Sigmoid colon (tissue), 7 donors: Measurements from ENCODE around the gene PTPN14. TPM values are rescaled to one million over a fixed set of nuclear protein-coding genes. Genes with fewer than 3 reads are reported as not detected.

ENCODE experiments used
- DNase-seq: peaks from one replicate; pipeline ENCODE4 v3.0.0-alpha.2; 2019
- H3K27ac ChIP-seq, 4 donors: fragments of 200-600 bp; sonication (generic); one replicate each; pipeline ENCODE4 v1.5.1; 2016 to 2019; ENCODE audit warnings: mild to moderate bottlenecking in 1 of 4
- H3K27me3 ChIP-seq, 3 donors: fragments of 200-600 bp; sonication (generic); one replicate each; pipeline ENCODE4 v1.5.1; 2019; ENCODE audit warnings: mild to moderate bottlenecking in 1 of 3
- H3K36me3 ChIP-seq, 4 donors: fragments of 200-600 bp; sonication (generic); one replicate each; pipeline ENCODE4 v1.5.1; 2016 to 2019
- H3K4me1 ChIP-seq, 4 donors: fragments of 200-600 bp; sonication (generic); one replicate each; pipeline ENCODE4 v1.5.1; 2017 to 2019
- H3K4me3 ChIP-seq, 4 donors: fragments of 200-600 bp; sonication (generic); one replicate each; pipeline ENCODE4 v1.5.1; 2017 to 2019; ENCODE audit warnings: mild to moderate bottlenecking in 2 of 4, moderate library complexity in 1 of 4
- H3K9me3 ChIP-seq, 4 donors: fragments of 200-600 bp in 3 of 4; sonication (generic) in 3 of 4; one replicate each; pipeline versions ENCODE4 v1.5.1 to v1.6.1; 2013 to 2019
- CTCF ChIP-seq, 4 experiments: fragments of 450-650 bp in 3 of 4; fragments of 200-600 bp in 1 of 4; IDR thresholded peaks; one replicate each; pipeline ENCODE4 v1.5.1; 2016 to 2019; ENCODE audit warnings: antibody characterized with exemption in 4 of 4, mild to moderate bottlenecking in 3 of 4, moderate library complexity in 2 of 4
- EP300 ChIP-seq, 4 donors: sonication (generic); formaldehyde crosslinking; IDR thresholded peaks; one replicate each; pipeline ENCODE4 v1.6.1; 2017; ENCODE audit warnings: antibody characterized with exemption in 4 of 4
- POLR2A ChIP-seq, 2 donors: fragments of 450-650 bp; IDR thresholded peaks; one replicate each; pipeline ENCODE4 v1.6.1; 2016; ENCODE audit warnings: antibody characterized with exemption in 2 of 2, mild to moderate bottlenecking in 2 of 2, moderate library complexity in 2 of 2
- POLR2AphosphoS5 ChIP-seq, 4 donors: sonication (generic); formaldehyde crosslinking; IDR thresholded peaks; one replicate each; pipeline ENCODE4 v1.6.1; 2017; ENCODE audit warnings: antibody characterized with exemption in 4 of 4
- WGBS, 2 donors: extraction: QIAGEN DNeasy Blood & Tissue Kit; methylation state at CpG; one replicate each; pipeline ENCODE4 v1.1.7; 2013; 5-methylcytosine and 5-hydroxymethylcytosine counted together
- intact Hi-C: fragments of 100-400 bp; cut with DNase I; formaldehyde crosslinking; loops from one replicate; pipeline ENCODE4 v1.15.1; 2023
- polyA plus RNA-seq, 3 donors: library from polyadenylated mRNA; stranded (reverse); fragments of 200-250 nt; gene quantifications; one replicate each; pipeline ENCODE4 v1.2.3, GENCODE V29; 2013
- total RNA-seq, 4 donors: library from RNA; depleted of rRNA; stranded (reverse); fragments of >200 nt; gene quantifications; one replicate each; pipeline ENCODE4 v1.1.0, GENCODE V29; 2016
- donor health status: healthy with polysubstance abuse.
- donor health status: Bipolar disorder and iron deficiency.
- donor health status: healthy.

PTPN14 gene
- total and polyA plus RNA-seq, 7 donors, result 0.46 to 35.5 (median 20.1) TPM

- TF ChIP-seq CTCF (IDR thresholded peaks at IDR 0.05) (no peak), POLR2A (IDR thresholded peaks at IDR 0.05) (no peak), EP300 (IDR thresholded peaks at IDR 0.05) (no peak), POLR2AphosphoS5 (IDR thresholded peaks at IDR 0.05) (no peak)
- Histone ChIP-seq H3K36me3 (no peaks in the 10 kb centered on the region), H3K4me3 (no peak overlapping the region), H3K4me1 (peaks cover 0 to 20% (median 8%) of the 10 kb centered on the region in 4 donors), H3K27me3 (no peaks in the 10 kb centered on the region), H3K9me3 (no peaks in the 10 kb centered on the region), H3K27ac (no peak overlapping the region)
- 46 to 73% methylated on average over 2 of the region's 2 CpGs for WGBS, 2 donors
- intact Hi-C loops, result no loop called here
- DNase-seq, result no peak
These were observed 91.0 kb downstream of the PTPN14 start for GRCh38 chr1:214460304-214460916.

GRCh38 chr1:214459895-214460294 lies 91.5 kb downstream of the PTPN14 start:
- no peaks in the 10 kb centered on the region for H3K36me3 ChIP-seq
- no peak overlapping the region for H3K27ac ChIP-seq
- TF ChIP-seq POLR2AphosphoS5 (IDR thresholded peaks at IDR 0.05) (no peak), EP300 (IDR thresholded peaks at IDR 0.05) (no peak), CTCF (IDR thresholded peaks at IDR 0.05) (no peak), POLR2A (IDR thresholded peaks at IDR 0.05) (no peak)
- H3K4me3 ChIP-seq, result no peak overlapping the region
- no peak for DNase-seq
- H3K9me3 ChIP-seq, result no peaks in the 10 kb centered on the region
- intact Hi-C loops, result no loop called here
- peaks cover 0 to 25% (median 13%) of the 10 kb centered on the region in 4 donors for H3K4me1 ChIP-seq
- H3K27me3 ChIP-seq, result no peaks in the 10 kb centered on the region
- 92 to 95% methylated on average over 3 of the region's 3 CpGs for WGBS, 2 donors

DNA sequence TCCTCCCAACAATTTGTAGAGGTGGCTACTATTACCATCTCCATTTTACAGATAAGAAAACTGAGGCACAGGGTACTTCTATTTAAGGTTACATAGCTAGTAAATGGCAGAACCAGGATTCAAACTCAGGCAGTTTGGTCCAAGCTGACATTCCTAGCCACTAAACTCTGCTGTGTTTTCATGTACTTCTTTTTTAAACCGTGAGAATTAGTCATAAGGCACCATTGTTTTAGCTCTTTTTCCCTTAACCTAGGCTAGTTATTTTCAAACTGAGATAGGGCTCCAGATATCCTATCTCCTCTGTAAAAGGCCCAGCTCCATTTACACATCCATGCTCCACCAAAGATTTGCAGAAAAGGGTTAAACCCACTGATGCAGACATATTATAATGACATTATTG lies 92.9 kb downstream of the PTPN14 start:
- no peaks in the 10 kb centered on the region for H3K27me3 ChIP-seq
- TF ChIP-seq EP300 (IDR thresholded peaks at IDR 0.05) (no peak), POLR2A (IDR thresholded peaks at IDR 0.05) (no peak), CTCF (IDR thresholded peaks at IDR 0.05) (no peak), POLR2AphosphoS5 (IDR thresholded peaks at IDR 0.05) (no peak)
- H3K4me3 ChIP-seq, result no peak overlapping the region
- peaks cover 0 to 33% (median 23%) of the 10 kb centered on the region in 4 donors for H3K4me1 ChIP-seq
- H3K9me3 ChIP-seq, result no peaks in the 10 kb centered on the region
- intact Hi-C loops, result no loop called here
- H3K27ac ChIP-seq, result no peak overlapping the region
- 73 to 81% methylated on average over 1 of the region's 1 CpG for WGBS, 2 donors
- no peaks in the 10 kb centered on the region for H3K36me3 ChIP-seq
- no peak for DNase-seq

GRCh38 chr1:214455971-214456867 lies 95.2 kb downstream of the PTPN14 start:
- no peaks in the 10 kb centered on the region for H3K27me3 ChIP-seq
- 82 to 96% methylated on average over 6 of the region's 6 CpGs for WGBS, 2 donors
- intact Hi-C loops, result no loop called here
- no peak for DNase-seq
- H3K9me3 ChIP-seq, result no peaks in the 10 kb centered on the region
- H3K27ac ChIP-seq, result no peak overlapping the region
- H3K4me3 ChIP-seq, result no peak overlapping the region
- no peak for TF ChIP-seq EP300 (IDR thresholded peaks at IDR 0.05)
- TF ChIP-seq POLR2A (IDR thresholded peaks at IDR 0.05), result no peak
- no peak for TF ChIP-seq POLR2AphosphoS5 (IDR thresholded peaks at IDR 0.05)
- no peak for TF ChIP-seq CTCF (IDR thresholded peaks at IDR 0.05)
- no peaks in the 10 kb centered on the region for H3K36me3 ChIP-seq
- peaks cover 0 to 51% (median 32%) of the 10 kb centered on the region in 4 donors for H3K4me1 ChIP-seq
